Transverse colon (tissue), 4 donors: ENCODE results near the gene CEACAM4. TPM values are rescaled to one million over a fixed set of nuclear protein-coding genes. Genes with fewer than 3 reads are reported as not detected.
"Not testable (repeated sequence)": the region's sequence is repeated elsewhere in the genome, so short reads cannot be mapped to it uniquely, and the experiment has no call there.

ENCODE experiments used
- DNase-seq: peaks from one replicate; pipeline ENCODE4 v3.0.0-alpha.2; 2019
- H3K27ac ChIP-seq, 4 donors: fragments of 200-600 bp; sonication (generic); 2 replicates each; pipeline ENCODE4 v1.5.1; 2016 to 2018; ENCODE audit warnings: inconsistent platforms in 4 of 4
- H3K27me3 ChIP-seq: fragments of 200-600 bp; sonication (generic); 2 replicates; pipeline ENCODE4 v1.5.1; 2017; ENCODE audit warnings: inconsistent platforms
- H3K36me3 ChIP-seq, 4 donors: fragments of 200-600 bp; sonication (generic); 2 replicates each; pipeline ENCODE4 v1.5.1; 2017 to 2019; ENCODE audit warnings: inconsistent platforms in 4 of 4
- H3K4me1 ChIP-seq, 4 donors: fragments of 200-600 bp; sonication (generic); 2 replicates each; pipeline ENCODE4 v1.5.1; 2017 to 2020; ENCODE audit warnings: inconsistent platforms in 4 of 4
- H3K4me3 ChIP-seq, 4 donors: fragments of 200-600 bp; sonication (generic); 1 replicate in 1 of 4; 2 replicates in 3 of 4; pipeline versions ENCODE4 v1.5.1 to v1.6.1; 2017 to 2019; ENCODE audit warnings: inconsistent platforms in 4 of 4
- H3K9me3 ChIP-seq, 2 donors: fragments of 200-600 bp; sonication (generic); 2 replicates each; pipeline ENCODE4 v1.5.1; 2017 to 2019; ENCODE audit warnings: inconsistent platforms in 2 of 2
- CTCF ChIP-seq, 5 experiments: fragments of 200-600 bp in 3 of 5; fragments of 450-650 bp in 2 of 5; sonication (generic) in 3 of 5; IDR thresholded peaks; 1 replicate in 2 of 5; 2 replicates in 3 of 5; pipeline ENCODE4 v1.5.1; 2016 to 2017; ENCODE audit warnings: antibody characterized with exemption in 5 of 5, inconsistent platforms in 3 of 5, mild to moderate bottlenecking in 2 of 5, moderate library complexity in 1 of 5
- EP300 ChIP-seq: sonication (generic); formaldehyde crosslinking; IDR thresholded peaks from one replicate; pipeline ENCODE4 v1.6.1; 2017; ENCODE audit warnings: antibody characterized with exemption, low read depth
- POLR2A ChIP-seq: fragments of 450-650 bp; IDR thresholded peaks from one replicate; pipeline ENCODE4 v1.6.1; 2016; ENCODE audit warnings: antibody characterized with exemption, mild to moderate bottlenecking, moderate library complexity
- POLR2AphosphoS5 ChIP-seq, 3 donors: sonication (generic); formaldehyde crosslinking; IDR thresholded peaks; one replicate each; pipeline ENCODE4 v1.6.1; 2016; ENCODE audit warnings: antibody characterized with exemption in 3 of 3
- WGBS, 2 donors: methylation state at CpG; one replicate each; pipeline ENCODE4 v1.1.5; 2018; ENCODE audit warnings: low coverage in 1 of 2; 5-methylcytosine and 5-hydroxymethylcytosine counted together
- in situ Hi-C, 4 donors: fragments of 200-750 bp; cut with MboI; loops; one replicate each; pipeline versions ENCODE4 v1.15.0 to v1.15.1; 2017; ENCODE audit warnings: low sequenced_read_pairs in 3 of 4, low pct_ligation_motif_present in 1 of 4, low pct_unique_long_range_greater_than_20kb in 1 of 4
- intact Hi-C: fragments of 100-400 bp; cut with DNase I; formaldehyde crosslinking; loops from one replicate; pipeline ENCODE4 v1.15.1; 2023; ENCODE audit warnings: low total_unique reads
- total RNA-seq, 4 donors: library from RNA; depleted of rRNA; stranded (reverse); fragments of >200 nt; gene quantifications; one replicate each; pipeline ENCODE4 v1.1.0, GENCODE V29; 2016

The CEACAM4 gene
- total RNA-seq, 4 donors from 2014 or later: 0.48 to 1.5 TPM; not detected in 2

- intact Hi-C loops (loop anchor here (5.0 kb wide), 1 partner anchor 1365 kb away; no protein-coding TSS in a partner anchor), in situ Hi-C loops (no loop called here)
- DNase-seq: no peak
- 38% methylated on average over 2 of the region's 2 CpGs; no CpG with 5 or more reads in 1 of the 2 donors for WGBS, 2 donors
- H3K27ac ChIP-seq: no peak overlapping the region
- H3K9me3 ChIP-seq: no peaks in the 10 kb centered on the region
- TF ChIP-seq POLR2AphosphoS5 (IDR thresholded peaks at IDR 0.05) (no peak), EP300 (no peak), POLR2A (no peak), CTCF (IDR thresholded peaks at IDR 0.05) (no peak)
- peaks cover 69% of the 10 kb centered on the region for H3K27me3 ChIP-seq
- no peaks in the 10 kb centered on the region for H3K4me1 ChIP-seq
- no peak overlapping the region for H3K4me3 ChIP-seq
- H3K36me3 ChIP-seq: no peaks in the 10 kb centered on the region
These were observed 30.3 kb upstream of the CEACAM4 start for GRCh38 chr19:41657157-41657556.

- in situ Hi-C loops, DNase-seq, H3K9me3 ChIP-seq, H3K4me3 ChIP-seq, H3K4me1 ChIP-seq, H3K27ac ChIP-seq, H3K36me3 ChIP-seq: not testable (repeated sequence)
- intact Hi-C loops: loop anchor here (5.0 kb wide), 1 partner anchor 1366 kb away; no protein-coding TSS in a partner anchor
- WGBS, 2 donors: 53% methylated on average over 2 of the region's 2 CpGs; no CpG with 5 or more reads in 1 of the 2 donors
- H3K27me3 ChIP-seq: peaks cover 69% of the 10 kb centered on the region
These were observed 29.9 kb upstream of the CEACAM4 start for GRCh38 chr19:41656756-41657155.

- Histone ChIP-seq H3K27ac (no peak overlapping the region), H3K36me3 (no peaks in the 10 kb centered on the region), H3K9me3 (no peaks in the 10 kb centered on the region), H3K27me3 (peaks cover 43% of the 10 kb centered on the region), H3K4me3 (no peak overlapping the region), H3K4me1 (peaks cover 3 to 28% (median 15%) of the 10 kb centered on the region in 4 donors)
- intact Hi-C loops (no loop called here), in situ Hi-C loops (no loop called here)
- 63 to 85% methylated on average over 3 to 5 of the region's 5 CpGs for WGBS, 2 donors
- DNase-seq: no peak
- TF ChIP-seq POLR2AphosphoS5 (IDR thresholded peaks at IDR 0.05) (no peak), CTCF (IDR thresholded peaks at IDR 0.05) (no peak)
These were observed 25.4 kb upstream of the CEACAM4 start for GRCh38 chr19:41652250-41652649.

- H3K27me3 ChIP-seq: peaks cover 29% of the 10 kb centered on the region
- H3K9me3 ChIP-seq: no peaks in the 10 kb centered on the region
- H3K36me3 ChIP-seq: no peaks in the 10 kb centered on the region
- peaks cover 3 to 28% (median 15%) of the 10 kb centered on the region in 4 donors for H3K4me1 ChIP-seq
- 33 to 40% methylated on average over 2 to 3 of the region's 3 CpGs for whole genome bisulfite sequencing, 2 donors
- no peak for TF ChIP-seq EP300
- no peak for TF ChIP-seq CTCF (IDR thresholded peaks at IDR 0.05)
- TF ChIP-seq POLR2A: no peak
- TF ChIP-seq POLR2AphosphoS5 (IDR thresholded peaks at IDR 0.05): peak in 1 of 3 donors; percentile 57
- intact Hi-C loops (no loop called here), in situ Hi-C loops (no loop called here)
- H3K4me3 ChIP-seq: no peak overlapping the region
- peak overlapping the region; percentile 76 to 79 (median 76) for H3K27ac ChIP-seq
- peak; percentile 75 for DNase-seq
These were observed 23.0 kb upstream of the CEACAM4 start for GRCh38 chr19:41649827-41650226.

GRCh38 chr19:41646589-41647204, 19.8 kb upstream of the CEACAM4 start:
- Histone ChIP-seq H3K27ac (no peak overlapping the region), H3K4me3 (no peak overlapping the region), H3K4me1 (peaks cover 3 to 32% (median 15%) of the 10 kb centered on the region in 4 donors), H3K36me3 (no peaks in the 10 kb centered on the region), H3K9me3 (no peaks in the 10 kb centered on the region), H3K27me3 (peaks cover 12% of the 10 kb centered on the region)
- TF ChIP-seq POLR2AphosphoS5 (IDR thresholded peaks at IDR 0.05) (no peak), CTCF (IDR thresholded peaks at IDR 0.05) (peak in 4 of 5 experiments; percentile 5 to 32 (median 14))
- no peak for DNase-seq
- in situ Hi-C loops (no loop called here), intact Hi-C loops (no loop called here)
- WGBS, 2 donors: 43 to 55% methylated on average over 14 of the region's 14 CpGs
